BLaER1 (cell line): ENCODE data around the gene MYH15.

Source experiments
- H3K27ac ChIP-seq: shearing (Covaris generic); formaldehyde crosslinking; 2 replicates; pipeline ENCODE4 v1.8.1; 2022
- H3K27me3 ChIP-seq: shearing (Covaris generic); formaldehyde crosslinking; 2 replicates; pipeline ENCODE4 v1.8.1; 2022
- H3K36me3 ChIP-seq: shearing (Covaris generic); formaldehyde crosslinking; 2 replicates; pipeline ENCODE4 v1.8.1; 2022
- H3K4me1 ChIP-seq: shearing (Covaris generic); formaldehyde crosslinking; 2 replicates; pipeline ENCODE4 v1.8.1; 2022
- H3K4me2 ChIP-seq: shearing (Covaris generic); formaldehyde crosslinking; 2 replicates; pipeline ENCODE4 v1.8.1; 2022
- H3K4me3 ChIP-seq: shearing (Covaris generic); formaldehyde crosslinking; 2 replicates; pipeline ENCODE4 v1.8.1; 2022
- H3K9ac ChIP-seq: shearing (Covaris generic); formaldehyde crosslinking; 2 replicates; pipeline ENCODE4 v1.8.1; 2022
- H3K9me3 ChIP-seq: shearing (Covaris generic); formaldehyde crosslinking; 2 replicates; pipeline ENCODE4 v1.8.1; 2022
- H4K20me1 ChIP-seq: shearing (Covaris generic); formaldehyde crosslinking; 2 replicates; pipeline ENCODE4 v1.8.1; 2022
- Cebpa-rat ChIP-seq: shearing (Covaris generic); IDR thresholded peaks from 2 replicates; pipeline ENCODE4 v1.8.1; 2022

MYH15 gene

DNA sequence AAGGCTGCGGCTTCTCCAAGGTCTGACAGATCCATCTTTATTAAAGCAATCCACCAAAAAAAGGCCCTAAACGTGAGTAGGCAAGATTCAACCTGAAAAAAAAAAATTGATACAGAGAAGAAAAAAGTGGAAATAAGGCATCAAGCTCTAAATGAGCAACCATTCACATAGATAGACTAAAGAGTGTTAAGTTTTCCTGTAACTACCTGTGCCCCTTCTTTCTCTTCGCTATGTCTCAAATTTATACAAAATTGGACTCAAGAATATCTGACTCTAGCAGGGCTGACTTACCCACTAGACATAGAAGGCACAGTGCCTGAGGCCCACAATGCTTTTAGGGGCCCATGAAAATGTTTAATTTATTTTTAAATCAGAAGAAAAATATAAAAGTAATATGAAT, at the start of gene MYH15:
Gene MYH15 (minus strand): TSS at position 101 of the 400 bp plus-strand sequence. CDS start 66 bp downstream, at position 35.
- no peak within 1 kb of the TSS for H3K4me2 ChIP-seq

GRCh38 chr3:108555966-108556581, 45.7 kb upstream of the MYH15 start:
- Histone ChIP-seq H3K36me3 (peaks cover 77% of the 10 kb centered on the region), H3K4me1 (no peaks in the 10 kb centered on the region), H3K4me3 (no peak overlapping the region), H4K20me1 (no peaks in the 10 kb centered on the region), H3K9ac (no peak overlapping the region), H3K27ac (no peak overlapping the region), H3K9me3 (no peaks in the 10 kb centered on the region), H3K4me2 (no peak overlapping the region), H3K27me3 (no peaks in the 10 kb centered on the region)
- no peak for TF ChIP-seq Cebpa-rat

More for the DNA sequence above, at the start of gene MYH15:
- no peak for TF ChIP-seq Cebpa-rat
- Histone ChIP-seq H3K27me3 (no peaks in the 10 kb centered on the region), H3K9ac (no peak within 1 kb of the TSS), H3K9me3 (no peaks in the 10 kb centered on the region), H3K4me3 (no peak within 1 kb of the TSS), H3K4me1 (no peaks in the 10 kb centered on the region), H3K36me3 (no peaks in the 10 kb centered on the region), H4K20me1 (no peaks in the 10 kb centered on the region), H3K27ac (no peak within 1 kb of the TSS)

- H3K4me1 ChIP-seq, result no peaks in the 10 kb centered on the region
- no peak overlapping the region for H3K9ac ChIP-seq
- no peak overlapping the region for H3K27ac ChIP-seq
These were observed 44.6 kb upstream of the MYH15 start for GRCh38 chr3:108554913-108555571.

DNA sequence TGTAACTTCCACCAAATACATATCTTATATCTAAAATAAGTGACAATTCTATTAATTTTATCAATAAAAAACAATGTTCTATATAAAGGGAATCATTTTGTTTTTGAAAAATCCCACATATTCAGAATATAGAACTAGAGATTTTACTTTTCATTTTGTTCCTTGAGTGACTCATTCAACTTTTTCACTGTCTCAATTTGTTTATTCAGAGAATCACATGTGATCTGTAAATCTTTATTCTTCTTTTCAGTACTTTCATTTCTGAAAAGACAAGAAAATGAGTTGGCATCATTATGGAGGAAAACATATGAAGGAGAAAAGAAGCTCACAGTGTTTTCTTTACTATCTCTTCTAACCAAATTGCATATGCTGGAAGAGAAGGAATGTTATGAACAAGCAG, 43.8 kb upstream of the MYH15 start:
- Histone ChIP-seq H3K4me2 (no peak overlapping the region), H3K27me3 (no peaks in the 10 kb centered on the region), H4K20me1 (no peaks in the 10 kb centered on the region), H3K9me3 (no peaks in the 10 kb centered on the region), H3K9ac (no peak overlapping the region), H3K4me1 (no peaks in the 10 kb centered on the region), H3K27ac (no peak overlapping the region), H3K36me3 (peaks cover 60% of the 10 kb centered on the region), H3K4me3 (no peak overlapping the region)
- no peak for TF ChIP-seq Cebpa-rat

More at GRCh38 chr3:108554913-108555571, 44.6 kb upstream of the MYH15 start:
- H3K9me3 ChIP-seq, result no peaks in the 10 kb centered on the region
- no peaks in the 10 kb centered on the region for H4K20me1 ChIP-seq
- H3K4me2 ChIP-seq, result no peak overlapping the region
- H3K27me3 ChIP-seq, result no peaks in the 10 kb centered on the region
- H3K4me3 ChIP-seq, result no peak overlapping the region
- TF ChIP-seq Cebpa-rat, result no peak
- peaks cover 67% of the 10 kb centered on the region for H3K36me3 ChIP-seq

GRCh38 chr3:108552267-108553159, 42.1 kb upstream of the MYH15 start:
- Histone ChIP-seq H4K20me1 (no peaks in the 10 kb centered on the region), H3K36me3 (peaks cover 57% of the 10 kb centered on the region), H3K27me3 (no peaks in the 10 kb centered on the region), H3K9ac (no peak overlapping the region), H3K4me2 (no peak overlapping the region), H3K9me3 (no peaks in the 10 kb centered on the region), H3K4me1 (no peaks in the 10 kb centered on the region), H3K4me3 (no peak overlapping the region), H3K27ac (no peak overlapping the region)
- no peak for TF ChIP-seq Cebpa-rat

- Histone ChIP-seq H3K9ac (no peak overlapping the region), H4K20me1 (no peaks in the 10 kb centered on the region), H3K4me2 (no peak overlapping the region), H3K4me1 (no peaks in the 10 kb centered on the region), H3K36me3 (peaks cover 33% of the 10 kb centered on the region), H3K4me3 (no peak overlapping the region), H3K27ac (no peak overlapping the region), H3K9me3 (no peaks in the 10 kb centered on the region), H3K27me3 (no peaks in the 10 kb centered on the region)
- no peak for TF ChIP-seq Cebpa-rat
These were observed 38.5 kb upstream of the MYH15 start for GRCh38 chr3:108548886-108549285.

GRCh38 chr3:108548304-108548703, 37.9 kb upstream of the MYH15 start:
- no peak overlapping the region for H3K9ac ChIP-seq
- no peaks in the 10 kb centered on the region for H3K27me3 ChIP-seq
- no peaks in the 10 kb centered on the region for H3K9me3 ChIP-seq
- H3K27ac ChIP-seq, result no peak overlapping the region
- H3K4me2 ChIP-seq, result no peak overlapping the region
- no peak for TF ChIP-seq Cebpa-rat
- H4K20me1 ChIP-seq, result no peaks in the 10 kb centered on the region
- H3K4me3 ChIP-seq, result no peak overlapping the region
- H3K36me3 ChIP-seq, result peaks cover 36% of the 10 kb centered on the region
- H3K4me1 ChIP-seq, result no peaks in the 10 kb centered on the region

GRCh38 chr3:108546692-108547091, 36.3 kb upstream of the MYH15 start:
- no peak overlapping the region for H3K27ac ChIP-seq
- no peak overlapping the region for H3K9ac ChIP-seq
- no peak overlapping the region for H3K4me2 ChIP-seq
- H4K20me1 ChIP-seq, result no peaks in the 10 kb centered on the region
- H3K9me3 ChIP-seq, result no peaks in the 10 kb centered on the region
- no peak overlapping the region for H3K4me3 ChIP-seq
- H3K4me1 ChIP-seq, result no peaks in the 10 kb centered on the region
- TF ChIP-seq Cebpa-rat, result no peak
- H3K27me3 ChIP-seq, result no peaks in the 10 kb centered on the region
- H3K36me3 ChIP-seq, result peaks cover 38% of the 10 kb centered on the region

- H3K4me3 ChIP-seq, result no peak overlapping the region
These were observed 35.9 kb upstream of the MYH15 start for GRCh38 chr3:108546247-108546646.

DNA sequence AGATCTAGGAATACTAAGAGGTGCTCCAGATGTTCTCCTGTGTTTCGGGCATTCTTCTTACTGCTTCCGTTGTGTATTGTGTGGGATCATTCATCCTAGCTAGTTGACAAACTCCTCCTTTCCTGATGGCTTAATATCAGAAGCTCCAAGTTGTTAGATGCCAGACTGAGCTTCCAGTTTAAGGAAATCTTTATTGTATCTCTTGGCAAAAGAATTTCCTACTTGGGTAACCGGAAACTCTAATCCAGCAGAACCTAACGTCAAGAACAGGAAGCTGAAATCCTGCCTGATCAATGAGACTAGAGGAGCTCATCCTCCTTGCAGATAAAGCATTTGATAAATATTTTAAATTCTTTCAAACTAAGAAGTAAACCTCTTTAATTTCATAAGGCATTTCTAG, 27.7 kb upstream of the MYH15 start:
- Histone ChIP-seq H3K4me3 (no peak overlapping the region), H4K20me1 (no peaks in the 10 kb centered on the region), H3K4me2 (no peak overlapping the region), H3K27ac (no peak overlapping the region), H3K27me3 (no peaks in the 10 kb centered on the region), H3K4me1 (no peaks in the 10 kb centered on the region), H3K9me3 (no peaks in the 10 kb centered on the region), H3K9ac (no peak overlapping the region), H3K36me3 (peaks cover 8% of the 10 kb centered on the region)
- no peak for TF ChIP-seq Cebpa-rat

More at GRCh38 chr3:108546247-108546646, 35.9 kb upstream of the MYH15 start:
- Histone ChIP-seq H4K20me1 (no peaks in the 10 kb centered on the region), H3K9ac (no peak overlapping the region), H3K36me3 (peaks cover 35% of the 10 kb centered on the region), H3K4me2 (no peak overlapping the region), H3K4me1 (no peaks in the 10 kb centered on the region), H3K27me3 (no peaks in the 10 kb centered on the region), H3K27ac (no peak overlapping the region), H3K9me3 (no peaks in the 10 kb centered on the region)
- TF ChIP-seq Cebpa-rat, result no peak
